ENCODE results near the gene TLCD1.

Gene TLCD1

GRCh38 chr17:28726226-28726626, at the start of gene TLCD1:
TLCD1 (minus strand) TSS chr17:28726233; CDS start chr17:28726097, 136 bp downstream.
- no peak for TF ChIP-seq CTCF (IDR thresholded peaks at IDR 0.05; ENCODE audit: insufficient read depth, low read depth, low read length, missing control alignments)
- H3K4me3 ChIP-seq (ENCODE audit: low read length): peak within 1 kb of the TSS; percentile 70
- peak; percentile 66 for DNase-seq (ENCODE audit: low read depth)

- no peak overlapping the region for H3K4me3 ChIP-seq (ENCODE audit: low read length)
- no peak for DNase-seq (ENCODE audit: low read depth)
- TF ChIP-seq CTCF (IDR thresholded peaks at IDR 0.05; ENCODE audit: insufficient read depth, low read depth, low read length, missing control alignments): no peak
Observed at GRCh38 chr17:28774206-28774605, 48.2 kb upstream of the TLCD1 start.

GRCh38 chr17:28773736-28774135, 47.7 kb upstream of the TLCD1 start:
- H3K4me3 ChIP-seq (ENCODE audit: low read length): no peak overlapping the region
- DNase-seq (ENCODE audit: low read depth): no peak
- no peak for TF ChIP-seq CTCF (IDR thresholded peaks at IDR 0.05; ENCODE audit: insufficient read depth, low read depth, low read length, missing control alignments)

- no peak for DNase-seq (ENCODE audit: low read depth)
- no peak for TF ChIP-seq CTCF (IDR thresholded peaks at IDR 0.05; ENCODE audit: insufficient read depth, low read depth, low read length, missing control alignments)
- H3K4me3 ChIP-seq (ENCODE audit: low read length): no peak overlapping the region
Observed at GRCh38 chr17:28765038-28765437, 39.0 kb upstream of the TLCD1 start.

GRCh38 chr17:28763804-28764266, 37.8 kb upstream of the TLCD1 start:
- DNase-seq (ENCODE audit: low read depth): peak; percentile 72
- no peak overlapping the region for H3K4me3 ChIP-seq (ENCODE audit: low read length)

GRCh38 chr17:28763137-28763799, 37.2 kb upstream of the TLCD1 start:
- H3K4me3 ChIP-seq (ENCODE audit: low read length): no peak overlapping the region
- no peak for DNase-seq (ENCODE audit: low read depth)
- no peak for TF ChIP-seq CTCF (IDR thresholded peaks at IDR 0.05; ENCODE audit: insufficient read depth, low read depth, low read length, missing control alignments)

More at GRCh38 chr17:28763804-28764266, 37.8 kb upstream of the TLCD1 start:
- peak; percentile 88 for TF ChIP-seq CTCF (IDR thresholded peaks at IDR 0.05; ENCODE audit: insufficient read depth, low read depth, low read length, missing control alignments)
